DND-41 (cell line): ENCODE measurements around the gene NXNL2.

Experiments used
- EZH2 ChIP-seq: IDR thresholded peaks from 3 replicates; pipeline ENCODE4 v1.6.1; 2012; ENCODE audit warnings: borderline replicate concordance, low read depth, mild to moderate bottlenecking, moderate library complexity, low read length, inconsistent platforms; ENCODE audit not compliant: severe bottlenecking
- TF ChIP-seq, protein P1 (sequence below): IDR thresholded peaks from 2 replicates; pipeline ENCODE4 v1.5.1; 2012; ENCODE audit warnings: borderline replicate concordance, low read length, moderate library complexity, mild to moderate bottlenecking; ENCODE audit not compliant: poor library complexity, severe bottlenecking; ENCODE audit errors: extremely low read depth

DNA sequence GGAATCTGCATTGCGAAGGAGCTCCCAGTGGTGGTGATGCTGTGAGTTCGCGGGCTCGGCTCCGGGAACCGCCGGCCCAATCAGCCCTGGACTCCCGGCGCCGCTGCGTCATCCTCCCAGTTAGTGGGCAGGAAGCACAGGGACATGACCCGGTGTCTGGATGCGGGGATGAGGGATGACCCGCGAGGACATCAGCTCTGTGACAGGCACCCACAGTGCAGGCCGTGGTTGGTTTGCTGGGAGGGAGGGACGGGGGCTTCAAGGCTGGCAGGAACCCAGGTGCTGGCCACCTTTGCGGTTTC, 996 bp downstream of the NXNL2 start:
- TF ChIP-seq EZH2 = no peak
- TF ChIP-seq, protein P1, sequence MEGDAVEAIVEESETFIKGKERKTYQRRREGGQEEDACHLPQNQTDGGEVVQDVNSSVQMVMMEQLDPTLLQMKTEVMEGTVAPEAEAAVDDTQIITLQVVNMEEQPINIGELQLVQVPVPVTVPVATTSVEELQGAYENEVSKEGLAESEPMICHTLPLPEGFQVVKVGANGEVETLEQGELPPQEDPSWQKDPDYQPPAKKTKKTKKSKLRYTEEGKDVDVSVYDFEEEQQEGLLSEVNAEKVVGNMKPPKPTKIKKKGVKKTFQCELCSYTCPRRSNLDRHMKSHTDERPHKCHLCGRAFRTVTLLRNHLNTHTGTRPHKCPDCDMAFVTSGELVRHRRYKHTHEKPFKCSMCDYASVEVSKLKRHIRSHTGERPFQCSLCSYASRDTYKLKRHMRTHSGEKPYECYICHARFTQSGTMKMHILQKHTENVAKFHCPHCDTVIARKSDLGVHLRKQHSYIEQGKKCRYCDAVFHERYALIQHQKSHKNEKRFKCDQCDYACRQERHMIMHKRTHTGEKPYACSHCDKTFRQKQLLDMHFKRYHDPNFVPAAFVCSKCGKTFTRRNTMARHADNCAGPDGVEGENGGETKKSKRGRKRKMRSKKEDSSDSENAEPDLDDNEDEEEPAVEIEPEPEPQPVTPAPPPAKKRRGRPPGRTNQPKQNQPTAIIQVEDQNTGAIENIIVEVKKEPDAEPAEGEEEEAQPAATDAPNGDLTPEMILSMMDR = no peak
